Left forelimb (tissue), 1 donor: ENCODE data around the gene CALHM4.

Experiments
- DNase-seq: peaks from one replicate; pipeline ENCODE4 v3.0.0-alpha.2; 2018; ENCODE audit warnings: low spot score

Gene CALHM4, protein sequence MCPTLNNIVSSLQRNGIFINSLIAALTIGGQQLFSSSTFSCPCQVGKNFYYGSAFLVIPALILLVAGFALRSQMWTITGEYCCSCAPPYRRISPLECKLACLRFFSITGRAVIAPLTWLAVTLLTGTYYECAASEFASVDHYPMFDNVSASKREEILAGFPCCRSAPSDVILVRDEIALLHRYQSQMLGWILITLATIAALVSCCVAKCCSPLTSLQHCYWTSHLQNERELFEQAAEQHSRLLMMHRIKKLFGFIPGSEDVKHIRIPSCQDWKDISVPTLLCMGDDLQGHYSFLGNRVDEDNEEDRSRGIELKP

DNA sequence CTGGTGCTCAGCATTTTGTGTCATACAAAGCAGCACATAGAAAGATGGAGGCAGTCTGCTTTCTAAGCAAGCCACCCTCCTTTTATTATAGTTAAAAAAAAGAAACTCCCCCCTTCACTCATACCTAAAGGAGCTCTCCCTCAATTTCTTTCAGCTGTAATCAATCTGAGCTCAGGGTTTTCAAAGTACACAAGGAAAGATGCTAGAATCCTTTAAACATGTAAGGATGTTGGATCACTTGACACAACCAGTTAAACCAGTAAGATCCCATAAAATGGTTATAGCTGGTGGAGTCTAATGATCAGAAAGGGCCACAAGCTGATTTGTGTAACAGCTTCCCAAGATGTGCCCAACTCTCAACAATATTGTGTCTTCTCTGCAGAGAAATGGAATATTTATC is at the start of gene CALHM4:
Gene CALHM4 (plus strand): TSS at position 301 of the 400 bp plus-strand sequence. CDS start 43 bp downstream, at position 344.
- no peak for DNase-seq

DNA sequence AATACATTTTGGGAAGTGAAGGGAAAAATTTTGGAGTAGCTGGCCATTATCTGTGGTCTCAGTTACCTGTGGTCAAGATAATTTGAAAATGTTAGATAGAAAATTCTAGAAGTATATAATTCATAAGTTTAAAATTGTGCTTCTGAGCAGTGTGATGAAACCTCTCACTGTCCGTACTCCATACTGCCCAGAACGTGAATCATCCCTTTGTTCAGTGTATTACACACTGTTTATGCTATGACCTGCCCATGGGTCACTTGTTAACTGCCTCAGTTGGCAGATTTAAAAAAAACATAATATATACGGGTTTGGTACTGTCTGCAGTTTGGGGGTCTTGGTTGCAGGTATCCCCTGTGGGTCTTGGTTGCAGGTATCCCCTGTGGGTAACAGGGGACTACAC is 46.2 kb upstream of the CALHM4 start:
- no peak for DNase-seq

DNA sequence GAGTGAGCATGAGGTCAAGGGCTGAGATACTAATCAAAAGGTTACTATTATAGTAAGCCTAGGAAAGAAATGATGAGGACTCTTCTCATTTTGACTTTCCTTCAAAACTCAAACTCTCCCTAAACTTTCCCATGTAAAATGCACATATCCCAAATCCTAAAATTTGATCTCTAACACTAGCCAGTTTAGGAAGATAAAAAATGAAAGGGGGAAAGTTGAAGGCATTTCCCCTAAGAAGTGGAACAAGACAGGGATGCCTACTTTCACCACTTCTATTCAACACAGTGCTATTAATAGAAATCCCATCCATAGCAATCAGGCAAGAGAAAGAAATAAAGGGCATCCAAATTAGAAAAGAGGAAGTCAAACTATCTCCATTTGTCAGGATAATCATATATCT is 45.0 kb upstream of the CALHM4 start:
- no peak for DNase-seq

DNA sequence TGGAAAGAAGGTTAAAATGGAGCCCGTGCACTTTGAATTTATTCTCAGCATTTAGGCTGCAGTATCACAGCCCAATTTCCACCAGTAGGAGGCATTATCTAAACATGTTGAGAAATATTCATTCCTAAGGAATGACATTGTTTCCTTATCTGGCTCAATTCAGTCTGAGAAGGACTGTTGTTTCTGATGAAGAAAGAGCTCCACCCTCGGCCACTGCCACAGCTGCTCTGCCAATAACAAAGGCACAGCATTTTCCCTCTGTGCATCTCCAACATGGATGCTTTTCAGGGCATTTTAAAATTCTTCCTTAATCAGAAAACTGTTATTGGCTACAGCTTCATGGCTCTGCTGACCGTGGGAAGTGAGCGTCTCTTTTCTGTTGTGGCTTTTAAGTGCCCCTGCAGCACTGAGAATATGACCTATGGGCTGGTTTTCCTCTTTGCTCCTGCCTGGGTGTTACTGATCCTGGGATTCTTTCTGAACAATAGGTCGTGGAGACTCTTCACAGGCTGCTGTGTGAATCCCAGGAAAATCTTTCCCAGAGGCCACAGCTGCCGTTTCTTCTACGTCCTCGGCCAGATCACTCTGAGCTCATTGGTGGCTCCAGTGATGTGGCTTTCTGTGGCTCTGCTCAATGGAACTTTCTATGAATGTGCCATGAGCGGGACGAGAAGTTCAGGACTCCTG is 42.0 kb upstream of the CALHM4 start, which contains the start of gene CALHM5:
Gene CALHM5 (plus strand): TSS at position 216 of the 687 bp plus-strand sequence. CDS start 58 bp downstream, at position 274.
- no peak for DNase-seq

DNA sequence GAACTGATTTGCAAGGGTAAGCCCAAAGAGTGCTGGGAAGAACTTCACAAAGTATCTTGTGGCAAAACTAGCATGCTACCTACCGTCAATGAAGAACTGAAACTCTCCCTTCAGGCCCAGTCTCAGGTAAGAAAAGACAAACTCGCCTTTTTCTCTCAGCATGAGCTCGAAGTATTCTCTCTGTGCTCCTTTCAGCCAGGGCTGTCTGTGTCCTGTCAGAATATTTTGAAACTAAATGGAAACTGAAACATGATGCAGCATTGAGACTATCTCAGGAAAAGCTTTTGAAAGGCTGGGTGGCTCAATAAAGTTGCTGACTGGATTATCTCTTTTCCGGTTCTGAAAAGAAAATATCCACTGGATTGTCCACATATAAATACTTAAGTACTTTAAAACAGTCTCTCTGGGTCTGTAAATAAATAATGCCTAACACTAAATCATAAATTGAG is 41.4 kb upstream of the CALHM4 start:
- no peak for DNase-seq

DNA sequence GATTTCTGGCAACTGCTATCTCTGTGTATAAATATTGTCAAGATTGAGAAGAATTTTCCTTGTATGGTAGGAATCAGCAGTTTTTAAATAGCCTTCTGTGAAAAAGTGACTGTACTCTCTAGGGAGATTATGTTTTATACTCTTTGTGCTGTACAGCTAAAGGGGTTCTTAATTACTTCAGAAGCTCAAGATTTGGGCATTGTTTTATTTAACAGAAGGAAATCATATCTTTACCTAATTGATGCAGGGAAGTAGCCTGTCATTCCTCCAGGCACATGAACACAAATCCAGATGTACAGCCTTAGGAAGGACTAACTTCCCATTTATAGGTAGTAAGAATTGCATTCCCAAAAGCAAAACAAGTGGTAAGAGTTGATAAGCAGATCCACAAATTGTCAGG is 40.8 kb upstream of the CALHM4 start:
- no peak for DNase-seq

DNA sequence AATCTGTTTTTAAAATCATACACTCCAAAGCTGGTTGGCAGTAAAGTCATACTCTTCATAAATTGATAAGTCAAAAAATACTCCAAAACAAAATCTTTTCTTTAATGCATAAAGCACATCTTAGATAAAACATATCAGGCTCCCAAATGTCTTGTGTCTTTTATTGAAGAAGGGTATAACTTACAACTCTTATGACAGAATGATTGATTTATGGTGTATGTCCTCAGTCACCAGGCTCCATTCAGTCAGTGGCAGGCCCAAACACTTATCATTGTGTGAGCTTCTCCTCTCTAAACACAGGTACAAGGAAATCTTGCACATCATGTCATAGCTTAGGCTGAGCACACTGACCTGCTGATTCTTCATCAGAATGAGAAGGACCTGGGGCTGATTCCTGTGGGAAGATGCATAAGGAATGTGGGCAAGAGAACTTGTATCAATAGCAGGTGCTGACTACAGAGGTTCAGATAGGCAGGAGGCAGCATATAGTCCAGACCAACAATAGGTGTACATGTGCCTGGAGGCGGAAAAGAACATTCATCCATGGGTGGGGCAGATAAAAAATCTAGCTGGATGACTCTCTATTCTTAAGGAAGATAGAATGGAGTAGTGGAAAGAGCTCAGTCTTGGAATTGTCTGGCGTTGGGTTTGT is 40.2 kb upstream of the CALHM4 start:
- DNase-seq, result no peak

GRCh38 chr6:116514111-116514510 is 39.4 kb upstream of the CALHM4 start:
- DNase-seq, result no peak

DNA sequence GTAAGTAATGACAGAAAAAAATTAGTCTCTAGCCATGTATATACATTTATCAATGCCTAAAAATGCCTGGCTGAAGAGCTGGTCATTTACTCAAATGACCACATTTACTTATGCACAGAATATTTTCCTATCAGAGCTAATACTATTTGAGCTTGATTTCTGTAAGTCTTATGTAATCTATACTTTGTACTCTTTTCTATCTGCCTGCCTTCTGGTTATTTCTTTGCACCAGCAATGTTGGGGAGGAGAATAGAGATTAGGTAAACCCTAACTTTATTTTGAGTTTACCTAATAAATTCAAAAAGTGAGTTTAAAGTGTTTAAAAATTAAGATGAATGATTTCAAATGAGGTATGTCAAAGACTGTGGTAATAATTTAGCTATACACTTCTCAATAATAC is 38.4 kb upstream of the CALHM4 start:
- no peak for DNase-seq

- no peak for DNase-seq
Observed at GRCh38 chr6:116518621-116519368, 34.8 kb upstream of the CALHM4 start.

DNA sequence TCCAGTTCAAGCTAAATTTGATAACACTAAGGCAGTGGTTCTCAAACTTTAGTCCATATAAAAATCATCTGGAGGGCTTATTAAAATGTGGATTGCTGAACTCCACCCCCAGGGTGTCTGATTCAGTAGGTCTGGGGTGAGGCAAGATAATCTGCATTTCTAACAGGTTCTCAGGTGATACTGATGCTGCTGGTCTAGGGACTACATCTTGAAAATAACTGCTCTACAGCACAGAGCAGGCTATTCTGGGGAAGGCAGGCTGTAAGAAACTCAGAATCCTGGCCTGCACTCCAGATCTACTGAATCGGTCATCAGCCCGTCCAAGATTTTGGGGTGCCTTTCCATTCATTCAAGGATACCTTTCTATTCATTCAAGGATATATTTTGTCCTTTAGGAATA is 30.7 kb upstream of the CALHM4 start:
- no peak for DNase-seq

GRCh38 chr6:116524236-116524635 is 29.3 kb upstream of the CALHM4 start:
- no peak for DNase-seq

DNA sequence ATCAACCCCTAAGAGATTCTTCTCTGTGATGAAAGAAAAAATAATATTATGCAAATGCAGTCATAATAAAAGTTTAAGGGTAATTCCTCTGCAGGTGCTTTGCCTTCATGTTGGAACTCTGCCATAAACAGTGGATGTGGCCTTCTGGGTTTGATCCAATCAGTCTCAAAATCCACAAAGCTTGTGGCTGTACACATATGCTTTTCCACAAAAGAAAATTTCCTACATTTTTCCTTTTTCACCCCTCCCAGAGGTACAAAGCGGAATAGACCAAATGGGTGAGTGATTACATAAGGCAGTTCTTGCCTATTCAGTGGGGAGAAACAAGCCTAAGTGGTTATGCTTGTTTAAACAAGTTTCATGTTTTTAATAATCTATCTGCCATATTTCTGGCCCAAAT is 25.4 kb upstream of the CALHM4 start:
- no peak for DNase-seq

GRCh38 chr6:116528780-116529179 is 24.8 kb upstream of the CALHM4 start:
- no peak for DNase-seq

DNA sequence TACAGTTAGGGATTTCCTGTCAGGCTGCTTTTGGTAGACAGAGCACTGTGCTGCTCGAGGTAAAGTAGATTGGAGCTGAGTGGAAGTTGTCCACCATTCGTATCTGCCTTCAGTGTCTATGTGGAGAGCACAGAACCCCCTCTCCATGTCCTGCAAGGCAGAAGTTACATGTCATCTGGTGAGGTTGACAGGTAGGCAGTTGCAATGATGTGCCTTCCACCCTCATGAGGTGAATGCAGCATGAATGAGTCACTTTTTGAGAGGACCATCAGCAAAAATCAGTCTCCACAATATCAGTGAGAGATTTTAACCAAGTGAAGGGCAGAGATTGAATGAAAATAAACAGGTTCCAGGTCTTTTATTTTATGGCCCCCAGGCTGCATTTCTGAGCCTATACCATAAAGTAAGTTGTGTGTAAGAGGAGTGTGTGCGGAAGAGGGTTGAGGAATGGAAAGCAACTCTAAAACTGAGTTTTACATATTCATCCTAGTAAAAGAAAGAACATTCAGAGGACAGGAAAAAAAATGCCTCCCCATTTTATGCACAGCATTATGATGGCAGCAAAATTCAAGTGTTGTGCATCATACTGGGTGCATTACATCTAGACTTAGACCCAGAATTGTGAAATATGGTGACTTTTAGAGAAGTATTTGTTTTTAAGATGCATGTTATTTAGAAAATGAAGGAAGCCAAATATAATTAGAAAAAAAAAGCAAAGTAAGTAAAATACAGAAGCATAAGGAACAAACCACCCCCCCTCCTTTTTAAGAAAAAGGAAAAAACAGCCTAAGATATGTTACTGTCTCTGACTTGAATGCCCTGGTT is 23.9 kb upstream of the CALHM4 start:
- no peak for DNase-seq

GRCh38 chr6:116530436-116530835 is 23.1 kb upstream of the CALHM4 start:
- DNase-seq, result no peak

- DNase-seq, result no peak
Observed at GRCh38 chr6:116531675-116532570, 21.6 kb upstream of the CALHM4 start.

DNA sequence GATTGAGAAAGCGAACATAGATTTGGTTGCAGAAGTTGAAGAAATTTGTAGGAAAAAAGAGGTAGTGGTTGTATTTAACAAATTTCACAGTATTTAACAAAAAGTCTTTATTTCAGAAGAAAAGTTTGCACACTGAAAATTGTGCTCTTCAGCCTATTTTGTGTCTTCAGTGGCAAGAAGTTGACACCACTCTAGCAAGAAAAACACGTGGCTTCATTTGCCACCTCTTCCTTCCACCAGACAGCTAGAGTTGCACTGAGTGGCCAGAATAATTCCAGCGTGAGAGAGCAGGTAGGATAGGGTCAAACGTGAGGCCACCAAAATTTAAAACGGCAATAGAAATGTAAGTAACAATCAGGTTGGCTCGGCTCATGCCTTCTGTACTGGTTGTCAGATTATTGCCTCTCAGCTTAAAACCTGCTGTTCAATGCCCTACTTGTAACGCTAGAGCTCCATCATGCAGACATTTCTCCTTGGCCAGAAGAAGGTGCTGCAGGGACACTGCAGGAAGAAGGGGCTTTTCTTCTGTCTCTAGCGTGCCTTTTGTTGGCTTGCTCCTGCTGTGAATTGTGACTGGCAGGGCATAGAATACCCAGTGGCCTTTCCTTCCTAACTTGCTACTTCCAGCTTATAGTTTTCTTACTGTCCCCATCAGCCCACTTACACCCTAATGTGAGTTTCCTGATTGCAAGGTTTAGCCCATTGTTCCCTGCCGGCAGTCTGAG is 20.2 kb upstream of the CALHM4 start:
- no peak for DNase-seq

- no peak for DNase-seq
Observed at GRCh38 chr6:116535109-116535508, 18.4 kb upstream of the CALHM4 start.

- DNase-seq, result no peak
Observed at GRCh38 chr6:116536216-116536621, 17.3 kb upstream of the CALHM4 start.
